Inflammatory macrophage (primary cell): ENCODE data around the gene BTBD8.

Experiments
- DNase-seq, 2 donors: peaks; one replicate each; pipeline ENCODE4 v3.0.0-alpha.2; 2020 to 2022

The BTBD8 gene

GRCh38 chr1:92094090-92094489 lies 13.9 kb downstream of the BTBD8 start:
- peak; percentile 19 to 24 for DNase-seq

- no peak for DNase-seq
Measured at GRCh38 chr1:92094595-92094994, 14.4 kb downstream of the BTBD8 start.

GRCh38 chr1:92095874-92096273 lies 15.7 kb downstream of the BTBD8 start:
- DNase-seq: peak; percentile 50 to 77

- peak; percentile 88 for DNase-seq
Measured at GRCh38 chr1:92096317-92096716, 16.2 kb downstream of the BTBD8 start.

GRCh38 chr1:92105546-92106081 lies 25.5 kb downstream of the BTBD8 start:
- no peak for DNase-seq

GRCh38 chr1:92108631-92109030 lies 28.5 kb downstream of the BTBD8 start:
- DNase-seq: no peak

- DNase-seq: no peak
Measured at GRCh38 chr1:92117526-92117925, 37.4 kb downstream of the BTBD8 start.

- DNase-seq: no peak
Measured at GRCh38 chr1:92118826-92119225, 38.7 kb downstream of the BTBD8 start.

GRCh38 chr1:92123868-92124267 lies 43.7 kb downstream of the BTBD8 start:
- no peak for DNase-seq

GRCh38 chr1:92125204-92125603 lies 45.1 kb downstream of the BTBD8 start:
- no peak for DNase-seq

- DNase-seq: no peak
Measured at GRCh38 chr1:92126088-92126487, 45.9 kb downstream of the BTBD8 start.

GRCh38 chr1:92134331-92134730 lies 54.2 kb downstream of the BTBD8 start:
- no peak for DNase-seq

GRCh38 chr1:92136341-92136740 lies 56.2 kb downstream of the BTBD8 start:
- no peak for DNase-seq

- no peak for DNase-seq
Measured at GRCh38 chr1:92154934-92155333, 74.8 kb downstream of the BTBD8 start.

GRCh38 chr1:92159593-92159992 lies 79.4 kb downstream of the BTBD8 start:
- DNase-seq: no peak

GRCh38 chr1:92165389-92165788 lies 85.2 kb downstream of the BTBD8 start:
- no peak for DNase-seq

- DNase-seq: no peak
Measured at GRCh38 chr1:92167151-92167550, 87.0 kb downstream of the BTBD8 start.

- no peak for DNase-seq
Measured at GRCh38 chr1:92168657-92169056, 88.5 kb downstream of the BTBD8 start.

- no peak for DNase-seq
Measured at GRCh38 chr1:92169214-92170005, 89.3 kb downstream of the BTBD8 start.

- DNase-seq: no peak
Measured at GRCh38 chr1:92184632-92185031, 104.5 kb downstream of the BTBD8 start.

GRCh38 chr1:92186081-92186480 lies 105.9 kb downstream of the BTBD8 start:
- DNase-seq: no peak

- no peak for DNase-seq
Measured at GRCh38 chr1:92188436-92189255, 108.5 kb downstream of the BTBD8 start.

- DNase-seq: no peak
Measured at GRCh38 chr1:92191726-92192125, 111.6 kb downstream of the BTBD8 start.

GRCh38 chr1:92192246-92192645 lies 112.1 kb downstream of the BTBD8 start:
- DNase-seq: no peak
